PC-9 (cell line): ENCODE measurements around the gene PDE3B. TPM values are rescaled to one million over a fixed set of nuclear protein-coding genes. Genes with fewer than 3 reads are reported as not detected.

Experiments used
- BruUV-seq: library from RNA; stranded (reverse); fragments of 400-500 nt; replicated peaks from 2 replicates; lab custom pipeline; 2021; lab: Mats Ljungman, UMichigan
- CTCF ChIA-PET: fragments of 300-600 bp; sonication (Branson Sonifier 250); formaldehyde crosslinking; loops from one replicate; lab custom pipeline; 2022; ENCODE audit warnings: antibody characterized with exemption; lab: Charles Lee
- POLR2A ChIA-PET: fragments of 300-600 bp; sonication (Branson Sonifier 250); formaldehyde crosslinking; loops from one replicate; lab custom pipeline; 2022; ENCODE audit warnings: antibody characterized with exemption; ENCODE audit not compliant: unreplicated experiment; lab: Charles Lee
- DNase-seq, 2 experiments: peaks; one replicate each; pipeline versions ENCODE4 v3.0.0 to v3.0.0-alpha.2; 2015 to 2022; ENCODE audit warnings: mixed read lengths in 1 of 2
- H2AFZ ChIP-seq: fragments of 200-600 bp; sonication (generic); 2 replicates; pipeline ENCODE4 v1.8.1; 2017; ENCODE audit warnings: antibody characterized with exemption
- H3F3A ChIP-seq: fragments of 200-600 bp; sonication (generic); 2 replicates; pipeline ENCODE4 v1.8.1; 2017; ENCODE audit warnings: antibody characterized with exemption, mild to moderate bottlenecking, low read depth; ENCODE audit not compliant: insufficient read depth
- H3K27ac ChIP-seq: fragments of 200-600 bp; sonication (generic); 2 replicates; pipeline ENCODE4 v1.6.1; 2016; ENCODE audit warnings: mixed run types
- H3K27me3 ChIP-seq: fragments of 200-600 bp; sonication (generic); 2 replicates; pipeline ENCODE4 v1.6.1; 2016; ENCODE audit warnings: low read depth, mixed run types; ENCODE audit not compliant: insufficient read depth
- H3K36me3 ChIP-seq: fragments of 200-600 bp; sonication (generic); 2 replicates; pipeline ENCODE4 v1.6.1; 2016; ENCODE audit warnings: low read depth, mixed run types
- H3K4me1 ChIP-seq: fragments of 200-600 bp; sonication (generic); replicated peaks from 2 replicates; pipeline ENCODE4 v1.6.1; 2016; ENCODE audit warnings: mixed run types; ENCODE audit not compliant: insufficient read depth
- H3K4me2 ChIP-seq: fragments of 200-600 bp; sonication (generic); 2 replicates; pipeline ENCODE4 v1.6.1; 2017; ENCODE audit warnings: mixed run types
- H3K4me3 ChIP-seq: fragments of 200-600 bp; sonication (generic); 2 replicates; pipeline ENCODE4 v1.6.1; 2016; ENCODE audit warnings: mixed run types
- H3K79me2 ChIP-seq: fragments of 200-600 bp; sonication (generic); 2 replicates; pipeline ENCODE4 v1.6.1; 2017; ENCODE audit warnings: low read depth, mixed run types
- H3K9me2 ChIP-seq: fragments of 200-600 bp; sonication (generic); 2 replicates; pipeline ENCODE4 v1.8.1; 2017; ENCODE audit warnings: mild to moderate bottlenecking; ENCODE audit not compliant: insufficient read depth
- H3K9me3 ChIP-seq: fragments of 200-600 bp; sonication (generic); 2 replicates; pipeline ENCODE4 v1.8.1; 2016; ENCODE audit warnings: low read depth; ENCODE audit not compliant: insufficient read depth
- H4K20me1 ChIP-seq: fragments of 200-600 bp; sonication (generic); 2 replicates; pipeline ENCODE4 v1.8.1; 2017; ENCODE audit not compliant: insufficient read depth
- EZH2 ChIP-seq: fragments of 200-600 bp; sonication (generic); IDR thresholded peaks from 2 replicates; pipeline ENCODE4 v1.8.0; 2017; ENCODE audit warnings: antibody characterized with exemption, low read depth
- intact Hi-C: fragments of 100-400 bp; cut with micrococcal nuclease; formaldehyde crosslinking; loops from one replicate; pipeline ENCODE4 v1.10.0; 2022; ENCODE audit not compliant: unreplicated experiment
- total RNA-seq: library from RNA; stranded (reverse); gene quantifications from 2 replicates; pipeline ENCODE4 v1.2.3, GENCODE V29; 2021
- TF ChIP-seq, protein P1 (sequence below): fragments of 200-600 bp; sonication (generic); conservative IDR thresholded peaks from 2 replicates; pipeline ENCODE4 v1.6.1; 2017; ENCODE audit warnings: mixed run types, antibody characterized with exemption, mild to moderate bottlenecking, moderate library complexity

The PDE3B gene
- total RNA-seq, 1 experiment from 2014 or later: not detected

DNA sequence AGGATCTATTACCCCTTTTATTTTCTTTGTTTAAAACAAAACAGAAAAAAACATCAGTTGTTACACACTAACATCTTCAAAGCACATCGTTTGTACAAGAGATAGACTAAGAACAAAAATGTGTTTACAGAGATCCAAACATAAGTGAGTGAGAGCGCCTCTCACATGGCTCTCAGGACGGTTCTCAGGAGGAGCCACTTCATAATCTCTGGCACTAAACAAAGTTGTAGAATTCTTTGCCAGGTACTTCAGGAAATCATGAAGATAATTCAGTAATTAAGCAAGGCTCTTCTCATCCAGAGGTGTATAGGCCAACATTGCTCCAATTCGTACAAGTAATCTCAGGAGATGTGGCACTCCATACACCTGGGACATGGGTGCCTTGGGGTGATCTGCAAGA is 29.8 kb downstream of the PDE3B start:
- Histone ChIP-seq H4K20me1 (no peaks in the 10 kb centered on the region), H3F3A (no peaks in the 10 kb centered on the region), H3K79me2 (no peaks in the 10 kb centered on the region), H3K27me3 (no peaks in the 10 kb centered on the region), H3K4me1 (no peaks in the 10 kb centered on the region), H2AFZ (no peak overlapping the region), H3K4me3 (no peak overlapping the region), H3K4me2 (no peak overlapping the region), H3K9me2 (no peaks in the 10 kb centered on the region), H3K9me3 (no peaks in the 10 kb centered on the region), H3K27ac (no peak overlapping the region), H3K36me3 (no peaks in the 10 kb centered on the region)
- BruUV-seq: no TSS peak
- intact Hi-C loops: no loop called here
- TF ChIP-seq EZH2: no peak
- TF ChIP-seq, protein P1, sequence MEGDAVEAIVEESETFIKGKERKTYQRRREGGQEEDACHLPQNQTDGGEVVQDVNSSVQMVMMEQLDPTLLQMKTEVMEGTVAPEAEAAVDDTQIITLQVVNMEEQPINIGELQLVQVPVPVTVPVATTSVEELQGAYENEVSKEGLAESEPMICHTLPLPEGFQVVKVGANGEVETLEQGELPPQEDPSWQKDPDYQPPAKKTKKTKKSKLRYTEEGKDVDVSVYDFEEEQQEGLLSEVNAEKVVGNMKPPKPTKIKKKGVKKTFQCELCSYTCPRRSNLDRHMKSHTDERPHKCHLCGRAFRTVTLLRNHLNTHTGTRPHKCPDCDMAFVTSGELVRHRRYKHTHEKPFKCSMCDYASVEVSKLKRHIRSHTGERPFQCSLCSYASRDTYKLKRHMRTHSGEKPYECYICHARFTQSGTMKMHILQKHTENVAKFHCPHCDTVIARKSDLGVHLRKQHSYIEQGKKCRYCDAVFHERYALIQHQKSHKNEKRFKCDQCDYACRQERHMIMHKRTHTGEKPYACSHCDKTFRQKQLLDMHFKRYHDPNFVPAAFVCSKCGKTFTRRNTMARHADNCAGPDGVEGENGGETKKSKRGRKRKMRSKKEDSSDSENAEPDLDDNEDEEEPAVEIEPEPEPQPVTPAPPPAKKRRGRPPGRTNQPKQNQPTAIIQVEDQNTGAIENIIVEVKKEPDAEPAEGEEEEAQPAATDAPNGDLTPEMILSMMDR: no peak
- DNase-seq: no peak
- ChIA-PET POLR2A (no interaction called here), CTCF (no interaction called here)

DNA sequence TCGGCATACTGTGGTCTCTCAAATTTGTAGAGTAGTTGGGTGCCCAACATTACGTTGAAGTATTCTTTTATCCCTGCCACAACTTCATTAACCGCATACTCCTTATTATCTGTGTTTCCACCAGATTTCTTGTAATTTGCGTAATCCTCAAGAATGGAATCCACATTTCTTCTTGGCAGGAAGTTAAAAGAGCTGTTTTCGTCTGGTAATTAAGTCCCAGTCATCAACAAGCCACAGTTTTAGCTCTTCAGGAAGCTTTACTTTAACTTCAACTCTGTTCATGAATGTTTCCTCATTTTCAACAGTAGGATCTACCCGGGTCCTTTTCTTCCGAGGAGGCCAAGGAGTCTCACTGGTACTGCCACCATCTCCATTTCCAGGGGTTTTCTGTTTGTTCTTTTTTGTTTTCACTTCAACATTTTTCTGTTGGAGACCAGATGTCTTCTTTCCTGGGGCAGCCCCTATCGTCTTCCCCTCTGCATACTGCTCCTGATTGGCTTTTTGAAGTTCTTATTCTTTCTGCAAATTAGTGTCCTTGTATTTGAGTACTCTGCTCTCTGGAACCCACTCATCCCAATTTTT is 30.3 kb downstream of the PDE3B start:
- Histone ChIP-seq H3K4me3 (no peak overlapping the region), H3K4me1 (no peaks in the 10 kb centered on the region), H3K36me3 (no peaks in the 10 kb centered on the region), H4K20me1 (no peaks in the 10 kb centered on the region), H3K27me3 (no peaks in the 10 kb centered on the region), H3K9me2 (no peaks in the 10 kb centered on the region), H3K27ac (no peak overlapping the region), H3K4me2 (no peak overlapping the region), H3K9me3 (no peaks in the 10 kb centered on the region), H3F3A (no peaks in the 10 kb centered on the region), H2AFZ (no peak overlapping the region), H3K79me2 (no peaks in the 10 kb centered on the region)
- CTCF ChIA-PET: no interaction called here
- intact Hi-C loops: no loop called here
- BruUV-seq: no TSS peak
- POLR2A ChIA-PET: no interaction called here
- DNase-seq: no peak
- no peak for TF ChIP-seq EZH2
- TF ChIP-seq, protein P1: no peak

DNA sequence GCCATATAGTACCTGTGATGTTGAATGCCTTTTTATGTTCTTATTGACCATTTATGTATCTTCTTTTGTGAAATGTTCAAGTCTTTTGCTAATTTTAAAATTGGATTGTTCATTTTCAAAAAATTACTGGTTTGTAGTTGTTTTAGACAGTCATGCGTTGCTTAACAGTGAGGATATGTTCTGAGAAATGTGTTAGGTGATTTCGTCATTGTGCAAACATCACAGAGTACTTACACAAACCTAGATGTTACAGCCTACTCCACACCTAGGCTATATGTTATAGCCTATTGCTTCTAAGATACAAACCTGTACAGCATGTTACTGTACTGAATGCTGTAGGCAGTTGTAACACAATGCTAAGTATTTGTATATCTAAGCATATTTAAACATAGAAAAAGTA is 32.5 kb downstream of the PDE3B start:
- Histone ChIP-seq H3K4me2 (no peak overlapping the region), H3K9me2 (no peaks in the 10 kb centered on the region), H3K4me3 (no peak overlapping the region), H3K4me1 (no peaks in the 10 kb centered on the region), H3K9me3 (no peaks in the 10 kb centered on the region), H3K27me3 (no peaks in the 10 kb centered on the region), H3K79me2 (no peaks in the 10 kb centered on the region), H4K20me1 (no peaks in the 10 kb centered on the region), H3F3A (no peaks in the 10 kb centered on the region), H3K36me3 (no peaks in the 10 kb centered on the region), H3K27ac (no peak overlapping the region), H2AFZ (no peak overlapping the region)
- TF ChIP-seq, protein P1: no peak
- TF ChIP-seq EZH2: no peak
- POLR2A ChIA-PET: no interaction called here
- BruUV-seq: no TSS peak
- intact Hi-C loops: no loop called here
- no peak for DNase-seq
- CTCF ChIA-PET: no interaction called here
